Endothelial cell of umbilical vein (primary cell): ENCODE data around the gene STRIT1. TPM values are rescaled to one million over a fixed set of nuclear protein-coding genes. Genes with fewer than 3 reads are reported as not detected.

Source experiments
- BruUV-seq: library from RNA; stranded (reverse); fragments of 400-500 nt; replicated peaks from 2 replicates; lab custom pipeline; 2021; lab: Mats Ljungman, UMichigan
- CTCF ChIA-PET: fragments of 300-600, 350-600 bp; sonication (Branson Sonifier 250); formaldehyde crosslinking; loops from one replicate; lab custom pipeline; 2021; ENCODE audit warnings: antibody characterized with exemption, inconsistent platforms; lab: Charles Lee
- POLR2A ChIA-PET: fragments of 300-600, 350-600 bp; sonication (Branson Sonifier 250); formaldehyde crosslinking; loops from one replicate; lab custom pipeline; 2021; ENCODE audit warnings: antibody characterized with exemption, inconsistent platforms; lab: Charles Lee
- DNase-seq: peaks from one replicate; pipeline ENCODE4 v3.0.0-alpha.2; 2011; ENCODE audit warnings: low read depth, low spot score
- FAIRE-seq: peaks from 2 replicates; lab custom pipeline; 2011; peaks lifted over from hg19 to GRCh38; lab: Jason Lieb, UNC
- H2AFZ ChIP-seq: 2 replicates; pipeline ENCODE4 v1.6.0; 2012; ENCODE audit warnings: low read depth, low read length, control low read depth, inconsistent platforms
- H3K27ac ChIP-seq: 2 replicates; pipeline ENCODE4 v1.5.1; 2011; ENCODE audit warnings: low read depth, mild to moderate bottlenecking, control low read depth, low read length, moderate library complexity; ENCODE audit not compliant: insufficient read depth
- H3K27me3 ChIP-seq, 2 experiments: 2 replicates each; pipeline versions ENCODE4 v1.6.0 to v1.6.1; 2011; ENCODE audit warnings: low read length in 2 of 2, mixed read lengths in 1 of 2; ENCODE audit not compliant: control insufficient read depth in 2 of 2, insufficient read depth in 2 of 2
- H3K36me3 ChIP-seq, 2 experiments: 2 replicates in 1 of 2; 3 replicates in 1 of 2; pipeline ENCODE4 v1.5.1; 2011; ENCODE audit warnings: low read length in 2 of 2, mild to moderate bottlenecking in 1 of 2, moderate library complexity in 1 of 2; ENCODE audit not compliant: control insufficient read depth in 2 of 2, insufficient read depth in 2 of 2; ENCODE audit errors: extremely low read depth in 1 of 2
- H3K4me1 ChIP-seq: 3 replicates; pipeline ENCODE4 v1.5.1; 2011; ENCODE audit warnings: mild to moderate bottlenecking, low read length; ENCODE audit not compliant: control insufficient read depth, insufficient read depth; ENCODE audit errors: extremely low read depth
- H3K4me2 ChIP-seq: 2 replicates; pipeline ENCODE4 v1.6.1; 2011; ENCODE audit warnings: low read length, control low read depth, mixed read lengths; ENCODE audit not compliant: insufficient read depth
- H3K4me3 ChIP-seq, 3 experiments: fragments of 200-600 bp in 1 of 3; sonication (generic), shearing (Covaris generic) in 1 of 3; replicated peaks in 1 of 3; 2 replicates each; pipeline ENCODE4 v1.5.1; 2011 to 2016; ENCODE audit warnings: control low read depth in 3 of 3, low read length in 3 of 3, mild to moderate bottlenecking in 2 of 3, inconsistent platforms in 1 of 3, low read depth in 1 of 3, moderate library complexity in 1 of 3; ENCODE audit not compliant: insufficient read depth in 1 of 3
- H3K79me2 ChIP-seq: 2 replicates; pipeline ENCODE4 v1.6.0; 2012; ENCODE audit warnings: low read length, inconsistent platforms; ENCODE audit not compliant: control insufficient read depth, insufficient read depth
- H3K9ac ChIP-seq: replicated peaks from 2 replicates; pipeline ENCODE3; 2011; ENCODE audit warnings: low read length, control low read depth; ENCODE audit not compliant: insufficient read depth; ENCODE audit errors: extremely low read depth
- H3K9me1 ChIP-seq: replicated peaks from 3 replicates; pipeline ENCODE4 v1.6.0; 2011; ENCODE audit warnings: mild to moderate bottlenecking, low read length; ENCODE audit not compliant: control insufficient read depth, insufficient read depth; ENCODE audit errors: extremely low read depth
- H3K9me3 ChIP-seq: replicated peaks from 2 replicates; pipeline ENCODE4 v1.5.1; 2012; ENCODE audit warnings: low read length, inconsistent platforms; ENCODE audit not compliant: control insufficient read depth, insufficient read depth
- H4K20me1 ChIP-seq: replicated peaks from 2 replicates; pipeline ENCODE3; 2011; ENCODE audit warnings: mild to moderate bottlenecking, low read length; ENCODE audit not compliant: control insufficient read depth, insufficient read depth; ENCODE audit errors: extremely low read depth
- CTCF ChIP-seq, 2 donors: IDR thresholded peaks; 1 replicate in 1 of 2; 2 replicates in 1 of 2; pipeline ENCODE4 v1.5.1; 2011; ENCODE audit warnings: low read length in 2 of 2, mild to moderate bottlenecking in 2 of 2, moderate library complexity in 2 of 2, control low read depth in 1 of 2, inconsistent platforms in 1 of 2, low read depth in 1 of 2; ENCODE audit not compliant: insufficient read depth in 1 of 2; ENCODE audit errors: extremely low read depth in 1 of 2
- EZH2 ChIP-seq: IDR thresholded peaks from 2 replicates; pipeline ENCODE4 v1.6.1; 2012; ENCODE audit warnings: borderline replicate concordance, low read depth, mild to moderate bottlenecking, moderate library complexity, low read length, inconsistent platforms; ENCODE audit not compliant: severe bottlenecking
- FOS ChIP-seq: IDR thresholded peaks from 2 replicates; pipeline ENCODE4 v1.6.1; 2011; ENCODE audit warnings: mild to moderate bottlenecking, low read length, moderate library complexity, borderline replicate concordance; ENCODE audit not compliant: insufficient read depth
- GATA2 ChIP-seq: IDR thresholded peaks from 2 replicates; pipeline ENCODE4 v1.7.0; 2011; ENCODE audit warnings: low read depth, mild to moderate bottlenecking, moderate library complexity, mixed read lengths, low read length; ENCODE audit not compliant: insufficient read length, insufficient read depth
- JUN ChIP-seq: IDR thresholded peaks from 2 replicates; pipeline ENCODE4 v1.6.1; 2011; ENCODE audit warnings: borderline replicate concordance, low read depth; ENCODE audit not compliant: insufficient read length, insufficient read depth
- MAX ChIP-seq: IDR thresholded peaks from 2 replicates; pipeline ENCODE4 v1.6.1; 2011; ENCODE audit not compliant: insufficient read depth, insufficient read length
- MYC ChIP-seq: IDR thresholded peaks from one replicate; pipeline ENCODE4 v1.6.1; 2011; ENCODE audit warnings: mild to moderate bottlenecking, low read depth, low read length
- POLR2A ChIP-seq: IDR thresholded peaks from 2 replicates; pipeline ENCODE4 v1.6.1; 2012; ENCODE audit warnings: low read depth, mild to moderate bottlenecking, control low read depth, low read length
- POLR2AphosphoS5 ChIP-seq: IDR thresholded peaks from 2 replicates; pipeline ENCODE4 v1.6.1; 2012; ENCODE audit warnings: low read depth, mild to moderate bottlenecking, control low read depth, low read length, moderate library complexity; ENCODE audit not compliant: insufficient read depth
- dilution Hi-C: fragments of 300-500 bp; cut with MboI; formaldehyde crosslinking; loops from one replicate; pipeline ENCODE4 v1.15.0; 2019; ENCODE audit warnings: low sequenced_read_pairs; ENCODE audit not compliant: extremely low pct_ligation_motif_present
- intact Hi-C: fragments of 100-400 bp; cut with micrococcal nuclease; formaldehyde crosslinking; loops from one replicate; pipeline ENCODE4 v1.10.0; 2022
- polyA plus RNA-seq, 4 experiments: library from polyadenylated mRNA; depleted of rRNA in 3 of 4; stranded (reverse) in 3 of 4; unstranded in 1 of 4; fragments of >200 nt; gene quantifications; 2 replicates each; pipeline versions ENCODE4 v1.2.1 to v1.2.3, GENCODE V29; 2011 to 2012; ENCODE audit warnings: missing spikeins in 1 of 4
- total RNA-seq: library from RNA; stranded (reverse); gene quantifications from 2 replicates; pipeline ENCODE4 v1.2.3, GENCODE V29; 2021

Gene STRIT1
- total and polyA plus RNA-seq, 2 donors (not counting 3 experiments of a cell fraction or from before 2014, with no cell fraction given): not detected

- DNase-seq (no peak), FAIRE-seq (no peak)
- no peaks in the 10 kb centered on the region for H4K20me1 ChIP-seq
- ChIA-PET POLR2A (no interaction called here), CTCF (no interaction called here)
- TF ChIP-seq POLR2A (no peak), JUN (no peak), GATA2 (no peak), MAX (no peak), POLR2AphosphoS5 (no peak), EZH2 (no peak), MYC (no peak), CTCF (IDR thresholded peaks at IDR 0.05; ENCODE audit: extremely low read depth in 1 of 2, insufficient read depth in 1 of 2, low read depth in 1 of 2, low read length in 2 of 2) (no peak), FOS (no peak)
- H3K4me3 ChIP-seq: no peak overlapping the region
- H3K79me2 ChIP-seq: no peaks in the 10 kb centered on the region
- intact Hi-C loops (no loop called here), dilution Hi-C loops (no loop called here)
- H3K9me1 ChIP-seq: no peaks in the 10 kb centered on the region
- BruUV-seq: no TSS peak
- H3K4me2 ChIP-seq: no peak overlapping the region
- H3K9ac ChIP-seq: no peak overlapping the region
- no peaks in the 10 kb centered on the region for H3K36me3 ChIP-seq
- peaks cover 0 to 5% of the 10 kb centered on the region in 2 experiments for H3K27me3 ChIP-seq
- H2AFZ ChIP-seq: no peak overlapping the region
- H3K4me1 ChIP-seq: no peaks in the 10 kb centered on the region
- no peaks in the 10 kb centered on the region for H3K9me3 ChIP-seq
- H3K27ac ChIP-seq: no peak overlapping the region
These were observed 48.9 kb upstream of the STRIT1 start for GRCh38 chr3:155342344-155342743.
